HepG2 (cell line): ENCODE measurements around the gene CHAF1A. TPM values are rescaled to one million over a fixed set of nuclear protein-coding genes. Genes with fewer than 3 reads are reported as not detected.

Experiments used
- IKZF5 ChIP-seq: IDR thresholded peaks from 2 replicates; pipeline ENCODE4 v1.6.1; 2018; ENCODE audit warnings: missing genetic modification reagents, mild to moderate bottlenecking, missing compliant biosample characterization
- ISX ChIP-seq: sonication (generic); formaldehyde crosslinking; conservative IDR thresholded peaks from 2 replicates; pipeline ENCODE4 v1.5.0; 2020; ENCODE audit warnings: missing genetic modification reagents
- MEIS1 ChIP-seq: sonication (generic); formaldehyde crosslinking; IDR thresholded peaks from 2 replicates; pipeline ENCODE4 v1.9.0; 2021; ENCODE audit warnings: mild to moderate bottlenecking, missing genetic modification reagents, moderate library complexity, borderline replicate concordance
- MTA1 ChIP-seq: sonication (generic); formaldehyde crosslinking; IDR thresholded peaks from 2 replicates; pipeline ENCODE4 v1.4.0; 2020; ENCODE audit warnings: missing genetic modification reagents, mild to moderate bottlenecking, borderline replicate concordance
- MTF2 ChIP-seq: sonication (generic); formaldehyde crosslinking; IDR thresholded peaks from 2 replicates; pipeline ENCODE4 v1.5.0; 2020; ENCODE audit warnings: missing genetic modification reagents, borderline replicate concordance
- SMC3 ChIP-seq: IDR thresholded peaks from 2 replicates; pipeline ENCODE4 v1.6.1; 2011; ENCODE audit warnings: low read length, improper control_type of control experiment
- TBP ChIP-seq: sonication (generic); formaldehyde crosslinking; IDR thresholded peaks from 2 replicates; pipeline ENCODE4 v1.5.0; 2020; ENCODE audit warnings: missing genetic modification reagents
- ZNF281 ChIP-seq: sonication (generic); formaldehyde crosslinking; IDR thresholded peaks from 2 replicates; pipeline ENCODE4 v1.4.0; 2020; ENCODE audit warnings: missing genetic modification reagents, borderline replicate concordance
- ZNF878 ChIP-seq: sonication (generic); formaldehyde crosslinking; IDR thresholded peaks from 2 replicates; pipeline ENCODE4 v1.8.1; 2023; ENCODE audit warnings: mild to moderate bottlenecking, missing genetic modification reagents, moderate library complexity
- ZSCAN20 ChIP-seq: sonication (generic); formaldehyde crosslinking; IDR thresholded peaks from 2 replicates; pipeline ENCODE4 v1.4.0; 2020; ENCODE audit warnings: missing genetic modification reagents, mild to moderate bottlenecking, borderline replicate concordance
- polyA plus RNA-seq, 8 experiments: library from polyadenylated mRNA; depleted of rRNA in 3 of 8; stranded (reverse) in 7 of 8; unstranded in 1 of 8; fragments of >200 nt; fragmentation: Illumina TruSeq in 4 of 8; extraction: Trizol in 4 of 8; gene quantifications; 2 replicates each; pipeline versions ENCODE4 v1.2.1 to v1.2.3, GENCODE V29; 2011 to 2016; ENCODE audit warnings: low read depth in 4 of 8, missing spikeins in 1 of 8, mixed read lengths in 1 of 8; ENCODE audit not compliant: insufficient read depth in 1 of 8
- total RNA-seq, 5 experiments: library from RNA; depleted of rRNA; stranded (reverse); fragments of >200 nt; fragmentation: Illumina TruSeq; extraction: Trizol; gene quantifications; 2 replicates each; pipeline ENCODE4 v1.2.3, GENCODE V29; 2016; ENCODE audit warnings: low read depth in 1 of 5
- TF ChIP-seq, protein P1 (sequence below): sonication (generic); formaldehyde crosslinking; IDR thresholded peaks from 2 replicates; pipeline ENCODE4 v1.4.0; 2020; ENCODE audit warnings: mild to moderate bottlenecking, missing genetic modification reagents, borderline replicate concordance
- TF ChIP-seq, protein P2 (sequence below): sonication (generic); formaldehyde crosslinking; IDR thresholded peaks from 2 replicates; pipeline ENCODE4 v1.4.0; 2020; ENCODE audit warnings: mild to moderate bottlenecking, missing genetic modification reagents

CHAF1A gene
- total and polyA plus RNA-seq, 2 of the 13 experiments (the other 11 are each of a cell fraction or from before 2014, with no cell fraction given): 11.0 to 34.8 TPM

DNA sequence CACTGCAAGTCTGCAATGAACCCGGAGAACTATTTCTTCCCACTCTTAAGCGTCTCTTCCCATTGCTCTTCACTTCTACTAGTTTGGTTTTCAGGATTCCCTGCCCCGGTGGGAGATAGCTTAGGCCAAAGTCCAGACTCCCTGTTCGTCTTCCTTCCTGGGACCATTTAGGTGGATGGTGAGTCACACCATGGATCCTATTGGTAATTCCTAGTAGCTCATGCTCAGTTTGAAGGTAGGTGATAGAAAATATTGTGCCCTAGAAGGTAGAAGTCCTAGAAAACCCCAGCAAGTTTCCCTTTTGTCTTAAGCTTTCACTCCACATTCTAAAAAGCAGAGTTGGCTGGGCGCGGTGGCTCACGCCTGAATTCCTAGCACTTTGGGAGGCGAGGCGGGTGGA, 13.8 kb downstream of the CHAF1A start (continued):
- TF ChIP-seq ZNF281 (no peak), IKZF5 (CRISPR knock-in tag) (no peak), MTA1 (CRISPR knock-in tag) (no peak), MTF2 (CRISPR knock-in tag) (no peak), SMC3 (peak; percentile 10; the same call in 1 of the 2 replicates), MEIS1 (CRISPR knock-in tag) (no peak), ISX (no peak), ZNF878 (CRISPR knock-in tag) (peak; percentile 59; the same call in 1 of the 2 replicates), ZSCAN20 (CRISPR knock-in tag) (no peak), TBP (CRISPR knock-in tag) (no peak)
- TF ChIP-seq, protein P1, sequence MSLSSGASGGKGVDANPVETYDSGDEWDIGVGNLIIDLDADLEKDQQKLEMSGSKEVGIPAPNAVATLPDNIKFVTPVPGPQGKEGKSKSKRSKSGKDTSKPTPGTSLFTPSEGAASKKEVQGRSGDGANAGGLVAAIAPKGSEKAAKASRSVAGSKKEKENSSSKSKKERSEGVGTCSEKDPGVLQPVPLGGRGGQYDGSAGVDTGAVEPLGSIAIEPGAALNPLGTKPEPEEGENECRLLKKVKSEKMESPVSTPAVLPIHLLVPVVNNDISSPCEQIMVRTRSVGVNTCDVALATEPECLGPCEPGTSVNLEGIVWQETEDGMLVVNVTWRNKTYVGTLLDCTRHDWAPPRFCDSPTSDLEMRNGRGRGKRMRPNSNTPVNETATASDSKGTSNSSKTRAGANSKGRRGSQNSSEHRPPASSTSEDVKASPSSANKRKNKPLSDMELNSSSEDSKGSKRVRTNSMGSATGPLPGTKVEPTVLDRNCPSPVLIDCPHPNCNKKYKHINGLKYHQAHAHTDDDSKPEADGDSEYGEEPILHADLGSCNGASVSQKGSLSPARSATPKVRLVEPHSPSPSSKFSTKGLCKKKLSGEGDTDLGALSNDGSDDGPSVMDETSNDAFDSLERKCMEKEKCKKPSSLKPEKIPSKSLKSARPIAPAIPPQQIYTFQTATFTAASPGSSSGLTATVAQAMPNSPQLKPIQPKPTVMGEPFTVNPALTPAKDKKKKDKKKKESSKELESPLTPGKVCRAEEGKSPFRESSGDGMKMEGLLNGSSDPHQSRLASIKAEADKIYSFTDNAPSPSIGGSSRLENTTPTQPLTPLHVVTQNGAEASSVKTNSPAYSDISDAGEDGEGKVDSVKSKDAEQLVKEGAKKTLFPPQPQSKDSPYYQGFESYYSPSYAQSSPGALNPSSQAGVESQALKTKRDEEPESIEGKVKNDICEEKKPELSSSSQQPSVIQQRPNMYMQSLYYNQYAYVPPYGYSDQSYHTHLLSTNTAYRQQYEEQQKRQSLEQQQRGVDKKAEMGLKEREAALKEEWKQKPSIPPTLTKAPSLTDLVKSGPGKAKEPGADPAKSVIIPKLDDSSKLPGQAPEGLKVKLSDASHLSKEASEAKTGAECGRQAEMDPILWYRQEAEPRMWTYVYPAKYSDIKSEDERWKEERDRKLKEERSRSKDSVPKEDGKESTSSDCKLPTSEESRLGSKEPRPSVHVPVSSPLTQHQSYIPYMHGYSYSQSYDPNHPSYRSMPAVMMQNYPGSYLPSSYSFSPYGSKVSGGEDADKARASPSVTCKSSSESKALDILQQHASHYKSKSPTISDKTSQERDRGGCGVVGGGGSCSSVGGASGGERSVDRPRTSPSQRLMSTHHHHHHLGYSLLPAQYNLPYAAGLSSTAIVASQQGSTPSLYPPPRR (CRISPR knock-in tag): no peak
- TF ChIP-seq, protein P2, sequence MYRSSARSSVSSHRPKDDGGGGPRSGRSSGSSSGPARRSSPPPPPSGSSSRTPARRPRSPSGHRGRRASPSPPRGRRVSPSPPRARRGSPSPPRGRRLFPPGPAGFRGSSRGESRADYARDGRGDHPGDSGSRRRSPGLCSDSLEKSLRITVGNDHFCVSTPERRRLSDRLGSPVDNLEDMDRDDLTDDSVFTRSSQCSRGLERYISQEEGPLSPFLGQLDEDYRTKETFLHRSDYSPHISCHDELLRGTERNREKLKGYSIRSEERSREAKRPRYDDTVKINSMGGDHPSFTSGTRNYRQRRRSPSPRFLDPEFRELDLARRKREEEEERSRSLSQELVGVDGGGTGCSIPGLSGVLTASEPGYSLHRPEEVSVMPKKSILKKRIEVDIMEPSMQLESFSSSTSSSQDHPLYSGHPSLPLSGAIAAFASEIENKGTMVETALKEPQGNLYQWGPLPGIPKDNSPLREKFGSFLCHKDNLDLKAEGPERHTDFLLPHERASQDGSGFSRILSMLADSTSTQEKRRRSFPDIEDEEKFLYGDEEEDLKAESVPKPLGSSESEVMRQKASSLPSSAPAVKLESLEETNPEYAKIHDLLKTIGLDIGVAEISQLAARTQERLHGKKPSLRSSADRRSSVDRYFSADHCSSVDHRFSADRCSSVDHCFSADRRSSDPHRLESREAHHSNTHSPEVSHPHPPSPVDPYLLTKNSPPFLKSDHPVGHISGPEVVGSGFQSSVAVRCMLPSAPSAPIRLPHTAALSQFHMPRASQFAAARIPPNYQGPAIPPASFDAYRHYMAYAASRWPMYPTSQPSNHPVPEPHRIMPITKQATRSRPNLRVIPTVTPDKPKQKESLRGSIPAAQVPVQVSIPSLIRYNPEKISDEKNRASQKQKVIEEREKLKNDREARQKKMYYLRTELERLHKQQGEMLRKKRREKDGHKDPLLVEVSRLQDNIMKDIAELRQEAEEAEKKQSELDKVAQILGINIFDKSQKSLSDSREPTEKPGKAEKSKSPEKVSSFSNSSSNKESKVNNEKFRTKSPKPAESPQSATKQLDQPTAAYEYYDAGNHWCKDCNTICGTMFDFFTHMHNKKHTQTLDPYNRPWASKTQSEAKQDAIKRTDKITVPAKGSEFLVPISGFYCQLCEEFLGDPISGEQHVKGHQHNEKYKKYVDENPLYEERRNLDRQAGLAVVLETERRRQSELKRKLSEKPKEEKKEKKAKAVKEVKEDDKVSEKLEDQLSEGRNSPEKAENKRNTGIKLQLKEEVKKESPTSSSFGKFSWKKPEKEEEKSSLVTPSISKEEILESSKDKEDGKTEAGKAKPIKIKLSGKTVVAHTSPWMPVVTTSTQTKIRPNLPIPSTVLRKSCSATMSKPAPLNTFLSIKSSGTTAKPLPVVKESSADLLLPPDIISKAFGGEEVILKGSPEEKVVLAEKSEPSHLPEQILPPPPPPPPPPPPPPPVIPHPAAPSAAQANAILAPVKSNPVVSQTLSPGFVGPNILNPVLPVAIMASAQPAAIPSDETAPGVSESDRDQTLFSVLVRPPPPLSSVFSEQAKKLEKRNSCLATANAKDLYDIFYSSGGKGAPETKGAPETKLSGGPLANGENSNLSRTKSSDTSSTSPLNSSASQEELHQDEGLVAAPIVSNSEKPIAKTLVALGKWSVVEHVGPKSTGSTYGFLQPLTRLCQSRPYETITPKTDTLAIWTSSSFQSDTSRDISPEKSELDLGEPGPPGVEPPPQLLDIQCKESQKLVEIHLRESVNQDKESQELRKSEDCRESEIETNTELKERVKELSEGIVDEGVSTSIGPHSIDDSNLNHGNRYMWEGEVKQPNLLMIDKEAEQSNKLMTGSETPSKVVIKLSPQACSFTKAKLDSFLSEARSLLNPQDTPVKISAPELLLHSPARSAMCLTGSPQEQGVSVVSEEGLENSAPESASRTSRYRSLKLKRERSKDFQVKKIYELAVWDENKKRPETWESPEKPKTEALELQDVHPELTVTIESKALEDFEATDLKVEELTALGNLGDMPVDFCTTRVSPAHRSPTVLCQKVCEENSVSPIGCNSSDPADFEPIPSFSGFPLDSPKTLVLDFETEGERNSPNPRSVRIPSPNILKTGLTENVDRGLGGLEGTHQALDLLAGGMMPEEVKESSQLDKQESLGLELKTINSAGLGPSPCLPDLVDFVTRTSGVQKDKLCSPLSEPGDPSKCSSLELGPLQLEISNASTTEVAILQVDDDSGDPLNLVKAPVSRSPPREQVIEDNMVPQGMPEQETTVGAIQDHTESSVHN (CRISPR knock-in tag): no peak
